Cardiac muscle cell (in vitro differentiated cells and primary cell): ENCODE data around the gene OSCP1. TPM values are rescaled to one million over a fixed set of nuclear protein-coding genes. Genes with fewer than 3 reads are reported as not detected.

Experiments
- DNase-seq, 2 donors: peaks; one replicate each; pipeline versions ENCODE4 v3.0.0 to v3.0.0-alpha.2; 2010 to 2017; ENCODE audit warnings: low read depth in 1 of 2, low spot score in 1 of 2
- H3K27ac ChIP-seq: fragments of 200-600 bp; sonication (generic); 2 replicates; pipeline ENCODE4 v1.5.1; 2016
- H3K27me3 ChIP-seq: fragments of 200-600 bp; sonication (generic); 2 replicates; pipeline ENCODE4 v1.6.0; 2016; ENCODE audit warnings: control low read depth
- H3K36me3 ChIP-seq: fragments of 200-600 bp; sonication (generic); 2 replicates; pipeline ENCODE4 v1.5.1; 2016; ENCODE audit warnings: control low read depth
- H3K4me1 ChIP-seq: fragments of 200-600 bp; sonication (generic); 2 replicates; pipeline ENCODE4 v1.8.1; 2017; ENCODE audit warnings: low read depth, mild to moderate bottlenecking, mixed run types
- H3K4me3 ChIP-seq: fragments of 200-600 bp; sonication (generic); 2 replicates; pipeline ENCODE4 v1.5.1; 2016; ENCODE audit warnings: mild to moderate bottlenecking
- H3K9me3 ChIP-seq: fragments of 200-600 bp; sonication (generic); 2 replicates; pipeline ENCODE4 v1.5.1; 2017; ENCODE audit warnings: low read depth, mild to moderate bottlenecking, control low read depth
- CTCF ChIP-seq: IDR thresholded peaks from 2 replicates; pipeline ENCODE4 v1.5.1; 2012; ENCODE audit warnings: low read depth, mild to moderate bottlenecking, low read length
- polyA plus RNA-seq: library from polyadenylated mRNA; unstranded; fragments of >200 nt; fragmentation: Nextera tagmentation; extraction: Ambion mirVana; gene quantifications from 2 replicates; pipeline ENCODE4 v1.2.1, GENCODE V29; 2016
- total RNA-seq: library from RNA; depleted of rRNA; stranded (reverse); fragments of >200 nt; gene quantifications from 2 replicates; pipeline ENCODE4 v1.2.3, GENCODE V29; 2016

The OSCP1 gene
- total and polyA plus RNA-seq, 2 experiments from 2014 or later: 18.5 to 19.5 TPM

GRCh38 chr1:36421649-36422048 is 28.6 kb downstream of the OSCP1 start:
- Histone ChIP-seq H3K4me1 (no peaks in the 10 kb centered on the region), H3K27ac (no peak overlapping the region), H3K4me3 (no peak overlapping the region), H3K9me3 (no peaks in the 10 kb centered on the region), H3K27me3 (no peaks in the 10 kb centered on the region), H3K36me3 (peaks cover 11% of the 10 kb centered on the region)
- DNase-seq: no peak
- TF ChIP-seq CTCF: no peak

- peak; percentile 96 for TF ChIP-seq CTCF
- H3K9me3 ChIP-seq: no peaks in the 10 kb centered on the region
- H3K4me1 ChIP-seq: no peaks in the 10 kb centered on the region
- H3K27me3 ChIP-seq: no peaks in the 10 kb centered on the region
- H3K36me3 ChIP-seq: peaks cover 11% of the 10 kb centered on the region
- H3K4me3 ChIP-seq: no peak overlapping the region
- H3K27ac ChIP-seq: no peak overlapping the region
- peak; percentile 79 to 88 for DNase-seq
Measured at GRCh38 chr1:36420836-36421317, 29.4 kb downstream of the OSCP1 start.

GRCh38 chr1:36420409-36420808 is 29.8 kb downstream of the OSCP1 start:
- no peaks in the 10 kb centered on the region for H3K4me1 ChIP-seq
- H3K36me3 ChIP-seq: peaks cover 11% of the 10 kb centered on the region
- no peaks in the 10 kb centered on the region for H3K9me3 ChIP-seq
- DNase-seq: peak in 1 of 2 donors; percentile 63
- H3K27ac ChIP-seq: no peak overlapping the region
- no peak overlapping the region for H3K4me3 ChIP-seq
- no peak for TF ChIP-seq CTCF
- no peaks in the 10 kb centered on the region for H3K27me3 ChIP-seq

GRCh38 chr1:36419569-36419968 is 30.7 kb downstream of the OSCP1 start:
- H3K4me3 ChIP-seq: no peak overlapping the region
- no peaks in the 10 kb centered on the region for H3K4me1 ChIP-seq
- no peak overlapping the region for H3K27ac ChIP-seq
- H3K9me3 ChIP-seq: no peaks in the 10 kb centered on the region
- H3K27me3 ChIP-seq: no peaks in the 10 kb centered on the region
- H3K36me3 ChIP-seq: peaks cover 11% of the 10 kb centered on the region
- no peak for TF ChIP-seq CTCF
- DNase-seq: no peak

- Histone ChIP-seq H3K4me1 (no peaks in the 10 kb centered on the region), H3K36me3 (peaks cover 11% of the 10 kb centered on the region), H3K4me3 (no peak overlapping the region), H3K27ac (no peak overlapping the region), H3K27me3 (no peaks in the 10 kb centered on the region), H3K9me3 (no peaks in the 10 kb centered on the region)
- no peak for TF ChIP-seq CTCF
- no peak for DNase-seq
Measured at GRCh38 chr1:36419140-36419539, 31.1 kb downstream of the OSCP1 start.

- H3K27ac ChIP-seq: no peak overlapping the region
- DNase-seq: no peak
- H3K27me3 ChIP-seq: no peaks in the 10 kb centered on the region
- no peak for TF ChIP-seq CTCF
- H3K4me1 ChIP-seq: no peaks in the 10 kb centered on the region
- no peak overlapping the region for H3K4me3 ChIP-seq
- H3K36me3 ChIP-seq: peaks cover 7% of the 10 kb centered on the region
- no peaks in the 10 kb centered on the region for H3K9me3 ChIP-seq
Measured at GRCh38 chr1:36417931-36418330, 32.3 kb downstream of the OSCP1 start.
